SK-N-SH (cell line): ENCODE results near the gene PARK7.

Experiments used
- CTCF ChIP-seq: fragments of 200-600 bp; sonication (generic); IDR thresholded peaks from 2 replicates; pipeline ENCODE4 v1.6.1; 2017; ENCODE audit warnings: antibody characterized with exemption, mild to moderate bottlenecking, moderate library complexity
- EZH2phosphoT487 ChIP-seq: fragments of 200-600 bp; sonication (generic); IDR thresholded peaks from 2 replicates; pipeline ENCODE4 v1.6.1; 2017; ENCODE audit warnings: low read depth, mixed run types, mild to moderate bottlenecking, antibody characterized with exemption, moderate library complexity, borderline replicate concordance
- POLR2AphosphoS5 ChIP-seq: IDR thresholded peaks from 2 replicates; pipeline ENCODE4 v1.6.1; 2012; ENCODE audit warnings: low read depth, low read length
- TEAD4 ChIP-seq: IDR thresholded peaks from 2 replicates; pipeline ENCODE4 v1.4.0; 2012; ENCODE audit warnings: mild to moderate bottlenecking, borderline replicate concordance; ENCODE audit not compliant: insufficient read depth

GRCh38 chr1:8013399-8013798 is 51.9 kb downstream of the PARK7 start:
- TF ChIP-seq EZH2phosphoT487 (no peak), CTCF (no peak), POLR2AphosphoS5 (no peak), TEAD4 (no peak)
